Measurements from ENCODE around the gene MED22. TPM values are rescaled to one million over a fixed set of nuclear protein-coding genes. Genes with fewer than 3 reads are reported as not detected.
A peak's percentile ranks its signal among the peaks of the same experiment; 100 is the strongest.
"Not testable (repeated sequence)": the region's sequence is repeated elsewhere in the genome, so short reads cannot be mapped to it uniquely, and the experiment has no call there.

The MED22 gene
- polyA plus RNA-seq, 5 donors: 20.0 to 29.5 (median 25.4) TPM

GRCh38 chr9:133340916-133341315 lies 7.0 kb downstream of the MED22 start:
- no peak for DNase-seq

GRCh38 chr9:133340256-133340655 lies 7.7 kb downstream of the MED22 start:
- no peak for DNase-seq

- DNase-seq: no peak
Measured at GRCh38 chr9:133339641-133340040, 8.3 kb downstream of the MED22 start.

GRCh38 chr9:133335924-133336811 lies 11.8 kb downstream of the MED22 start, which contains the start of gene SURF6:
SURF6 (minus strand) TSS chr9:133336188; CDS start chr9:133336132, 56 bp downstream.
- peak; percentile 81 to 86 for DNase-seq

GRCh38 chr9:133334888-133335287 lies 13.0 kb downstream of the MED22 start:
- DNase-seq: not testable (repeated sequence)

GRCh38 chr9:133334161-133334560 lies 13.8 kb downstream of the MED22 start:
- DNase-seq: no peak

- DNase-seq: no peak
Measured at GRCh38 chr9:133333566-133333965, 14.4 kb downstream of the MED22 start.

- no peak for DNase-seq
Measured at GRCh38 chr9:133333011-133333410, 14.9 kb downstream of the MED22 start.

- no peak for DNase-seq
Measured at GRCh38 chr9:133332381-133332730, 15.6 kb downstream of the MED22 start.

GRCh38 chr9:133331641-133332380 lies 16.1 kb downstream of the MED22 start:
- no peak for DNase-seq

- no peak for DNase-seq
Measured at GRCh38 chr9:133331221-133331620, 16.7 kb downstream of the MED22 start.

GRCh38 chr9:133329306-133330156 lies 18.4 kb downstream of the MED22 start:
- DNase-seq: not testable (repeated sequence)

GRCh38 chr9:133327834-133328484 lies 20.0 kb downstream of the MED22 start:
- no peak for DNase-seq

- DNase-seq: not testable (repeated sequence)
Measured at GRCh38 chr9:133327021-133327420, 20.9 kb downstream of the MED22 start.

GRCh38 chr9:133323991-133324703 lies 23.8 kb downstream of the MED22 start:
- no peak for DNase-seq

GRCh38 chr9:133323211-133323610 lies 24.7 kb downstream of the MED22 start:
- DNase-seq: no peak

GRCh38 chr9:133322701-133323100 lies 25.2 kb downstream of the MED22 start:
- no peak for DNase-seq

GRCh38 chr9:133321411-133321935 lies 26.5 kb downstream of the MED22 start:
- DNase-seq: no peak

GRCh38 chr9:133320421-133320881 lies 27.5 kb downstream of the MED22 start:
- no peak for DNase-seq

- not testable (repeated sequence) for DNase-seq
Measured at GRCh38 chr9:133317551-133317950, 30.4 kb downstream of the MED22 start.

Data from right lung (tissue), 5 donors.